Islet of Langerhans (tissue), 1 donor: ENCODE measurements around the gene HRC.
"Not testable (repeated sequence)": the region's sequence is repeated elsewhere in the genome, so short reads cannot be mapped to it uniquely, and the experiment has no call there.

Source experiments
- FAIRE-seq: peaks from one replicate; lab custom pipeline; 2011; peaks lifted over from hg19 to GRCh38; lab: Jason Lieb, UNC

The HRC gene

GRCh38 chr19:49133621-49134454 lies 21.4 kb downstream of the HRC start:
- no peak for FAIRE-seq

GRCh38 chr19:49132974-49133609 lies 22.1 kb downstream of the HRC start:
- no peak for FAIRE-seq

- FAIRE-seq: no peak
Observed at GRCh38 chr19:49130325-49130724, 24.9 kb downstream of the HRC start.

GRCh38 chr19:49129238-49129583 lies 26.0 kb downstream of the HRC start:
- FAIRE-seq: no peak

- no peak for FAIRE-seq
Observed at GRCh38 chr19:49128545-49129237, 26.5 kb downstream of the HRC start.

GRCh38 chr19:49127674-49128544 lies 27.3 kb downstream of the HRC start:
- no peak for FAIRE-seq

GRCh38 chr19:49127225-49127624 lies 28.0 kb downstream of the HRC start:
- FAIRE-seq: not testable (repeated sequence)

- FAIRE-seq: no peak
Observed at GRCh38 chr19:49126575-49126974, 28.6 kb downstream of the HRC start.

- no peak for FAIRE-seq
Observed at GRCh38 chr19:49125025-49125731, 30.0 kb downstream of the HRC start.

GRCh38 chr19:49123285-49123684 lies 31.9 kb downstream of the HRC start:
- FAIRE-seq: not testable (repeated sequence)

GRCh38 chr19:49121841-49122240 lies 33.4 kb downstream of the HRC start:
- not testable (repeated sequence) for FAIRE-seq

- no peak for FAIRE-seq
Observed at GRCh38 chr19:49120868-49121267, 34.3 kb downstream of the HRC start.

- FAIRE-seq: no peak
Observed at GRCh38 chr19:49120325-49120683, 34.9 kb downstream of the HRC start.

- no peak for FAIRE-seq
Observed at GRCh38 chr19:49119411-49120324, 35.5 kb downstream of the HRC start, which contains the start of gene PPFIA3. PPFIA3 (plus strand) TSS chr19:49119544; CDS start chr19:49127874, 8,330 bp downstream.

GRCh38 chr19:49118565-49119410 lies 36.4 kb downstream of the HRC start, which contains the start of gene C19orf73:
C19orf73 (minus strand) TSS chr19:49119143; CDS start chr19:49119022, 121 bp downstream.
- FAIRE-seq: no peak

GRCh38 chr19:49117677-49118564 lies 37.3 kb downstream of the HRC start:
- FAIRE-seq: no peak

GRCh38 chr19:49116544-49116943 lies 38.7 kb downstream of the HRC start:
- no peak for FAIRE-seq

- FAIRE-seq: no peak
Observed at GRCh38 chr19:49114630-49115363, 40.4 kb downstream of the HRC start.
